HG03442 (cell line): Measurements from ENCODE around the gene PRKN.

ENCODE experiments used
- ATAC-seq: cut with Tn5 transposase; IDR thresholded peaks from one replicate; pipeline ENCODE4 v1.9.1; 2021; ENCODE audit warnings: mild to moderate bottlenecking, moderate library complexity; ENCODE audit not compliant: unreplicated experiment

Gene PRKN

DNA sequence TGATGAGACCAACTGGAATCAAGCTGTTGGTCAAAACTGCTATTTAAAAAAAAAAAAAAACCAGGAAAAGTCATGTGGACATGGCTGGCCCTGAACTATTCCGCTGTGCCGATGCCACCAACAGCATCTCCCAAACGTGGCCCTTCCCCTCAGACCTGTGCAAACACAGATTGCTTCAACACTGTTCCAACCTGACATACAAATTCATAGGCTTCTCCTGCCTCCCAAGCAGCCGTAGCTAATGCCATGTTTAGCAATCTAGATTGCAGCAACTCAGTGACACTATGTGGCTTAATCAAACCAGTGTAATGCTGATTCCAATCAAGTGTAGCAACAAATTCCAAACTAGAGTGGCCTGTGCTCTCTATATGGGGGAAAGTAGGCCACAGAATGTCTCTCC is 16.2 kb downstream of the PRKN start:
- no peak for ATAC-seq

DNA sequence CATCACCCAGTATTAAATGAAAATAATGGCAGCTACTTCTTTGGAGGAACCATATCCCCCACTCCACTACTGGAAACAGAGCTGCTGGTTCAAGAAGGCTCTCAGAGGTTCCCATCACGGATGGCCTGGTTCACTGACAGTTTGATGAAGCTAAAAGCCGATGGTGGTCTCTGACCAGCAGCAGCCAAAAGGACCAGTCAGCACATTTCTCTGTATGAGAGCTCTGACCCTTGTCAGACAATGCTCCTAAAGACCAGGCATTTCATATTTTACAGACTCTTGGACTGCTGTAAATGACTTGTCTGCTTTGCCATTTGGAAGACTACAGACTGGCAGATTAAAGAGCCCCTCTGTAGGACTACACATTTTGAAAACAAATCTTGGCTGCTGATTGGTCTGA is 16.6 kb downstream of the PRKN start:
- ATAC-seq: no peak

DNA sequence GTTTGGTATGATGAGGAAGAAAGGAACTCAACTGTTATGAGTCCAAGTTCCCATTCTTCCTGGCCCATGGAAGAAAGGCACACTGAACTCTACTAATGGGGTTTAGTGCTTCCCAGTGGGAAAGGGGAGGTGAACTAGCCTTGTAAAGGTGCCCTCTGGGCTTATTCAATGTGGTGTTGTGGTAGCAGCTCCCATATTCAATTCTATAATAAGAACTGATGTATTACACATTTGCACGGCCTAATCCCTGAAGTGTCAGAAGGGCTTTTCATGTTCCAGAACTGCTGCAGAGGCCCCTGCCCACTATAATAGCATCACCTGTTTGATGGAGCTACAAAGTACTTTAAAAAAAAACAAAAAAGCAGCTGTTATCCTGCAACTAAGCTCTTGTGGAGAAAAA is 17.1 kb downstream of the PRKN start:
- no peak for ATAC-seq

DNA sequence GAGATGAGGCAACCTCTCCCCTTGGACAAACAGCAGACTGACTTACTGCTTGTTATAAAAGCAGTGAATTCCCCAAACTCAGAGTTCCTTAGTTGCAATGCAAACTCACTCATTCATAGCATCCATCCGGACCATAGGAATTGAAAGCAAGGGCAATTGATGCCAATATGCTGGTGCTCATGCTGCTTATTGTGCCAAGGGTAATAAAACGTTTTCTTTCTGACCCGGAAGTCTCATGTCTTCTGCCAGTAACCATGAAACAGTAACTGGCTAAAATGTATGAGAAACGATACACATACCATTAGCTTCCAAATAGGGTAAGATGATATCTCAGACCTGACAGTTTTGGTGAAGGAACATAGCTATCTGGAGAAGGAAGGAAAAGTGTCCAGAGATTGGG is 18.1 kb downstream of the PRKN start:
- no peak for ATAC-seq

DNA sequence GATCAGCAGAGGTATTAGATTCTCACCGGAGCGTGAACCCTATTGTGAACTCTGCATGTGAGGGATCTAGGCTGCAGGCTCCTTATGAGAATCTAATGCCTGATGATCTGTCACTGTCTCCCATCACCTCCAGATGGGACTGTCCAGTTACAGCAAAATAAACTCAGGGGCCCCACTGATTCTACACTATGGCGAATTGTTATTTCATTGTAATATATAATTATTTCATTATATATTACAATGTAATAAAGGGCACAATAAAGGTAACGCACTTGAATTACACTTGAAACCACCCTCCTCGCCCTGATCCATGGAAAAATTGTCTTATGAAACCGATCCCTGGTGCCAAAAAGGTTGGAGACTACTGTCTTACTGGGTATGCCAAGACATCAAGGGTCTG is 18.6 kb downstream of the PRKN start:
- no peak for ATAC-seq

DNA sequence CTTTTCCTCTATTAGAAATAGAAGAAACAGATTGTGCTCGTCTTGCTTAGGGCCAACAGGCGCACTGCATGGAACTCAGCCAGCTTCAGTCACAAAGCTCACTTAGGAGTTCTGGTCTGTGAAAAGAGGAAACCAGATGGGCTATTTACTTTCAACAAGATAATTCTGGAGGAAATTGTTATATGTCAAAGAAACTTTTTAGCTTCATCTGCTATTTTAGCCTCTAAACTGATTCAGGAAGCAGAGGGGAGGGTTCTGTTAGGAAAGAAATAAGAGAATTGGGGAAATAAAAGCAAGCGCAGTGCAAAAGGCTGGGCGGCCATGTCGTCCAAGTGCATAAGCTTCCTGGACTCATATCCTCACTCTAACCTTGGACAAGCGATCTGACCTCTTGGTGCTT is 21.3 kb downstream of the PRKN start:
- ATAC-seq: no peak

DNA sequence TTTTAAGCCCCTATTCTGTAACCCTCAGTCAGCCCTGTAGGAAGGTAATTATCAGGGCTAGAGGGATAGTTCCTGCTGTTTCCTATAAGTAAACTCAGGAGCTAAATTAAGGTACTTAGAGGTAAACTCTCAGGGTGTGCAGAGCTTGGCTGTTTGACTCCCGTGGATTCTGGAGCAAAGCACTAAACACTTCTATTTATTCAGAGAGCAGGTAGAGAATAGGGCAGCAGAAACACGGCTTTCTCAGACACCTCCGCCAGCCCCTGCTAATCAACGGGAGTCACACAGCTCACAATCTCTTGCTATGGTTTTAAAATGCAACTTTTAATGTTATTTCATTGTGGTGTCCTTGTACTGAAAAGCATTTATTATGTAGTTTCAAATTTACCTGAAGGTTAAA is 21.8 kb downstream of the PRKN start:
- no peak for ATAC-seq

DNA sequence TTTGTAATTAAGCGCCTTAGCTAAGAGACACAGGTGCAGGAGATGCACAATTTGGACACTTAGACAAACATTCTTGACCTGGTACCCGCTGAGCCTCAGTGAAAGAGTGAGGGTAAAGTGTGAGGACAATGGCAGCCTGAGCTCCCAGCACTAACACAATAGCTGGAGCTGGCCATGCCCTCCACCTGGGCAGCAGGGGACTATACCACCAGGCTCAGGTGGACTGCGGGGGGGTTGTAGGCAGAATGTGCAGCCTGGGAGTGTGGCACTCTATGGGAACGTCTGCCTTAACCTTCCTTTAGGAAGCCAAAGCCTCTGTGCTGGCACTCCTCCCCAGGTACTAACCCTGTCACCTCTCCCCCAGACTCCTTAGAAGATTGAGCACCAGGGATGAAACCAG is 23.6 kb downstream of the PRKN start:
- no peak for ATAC-seq

DNA sequence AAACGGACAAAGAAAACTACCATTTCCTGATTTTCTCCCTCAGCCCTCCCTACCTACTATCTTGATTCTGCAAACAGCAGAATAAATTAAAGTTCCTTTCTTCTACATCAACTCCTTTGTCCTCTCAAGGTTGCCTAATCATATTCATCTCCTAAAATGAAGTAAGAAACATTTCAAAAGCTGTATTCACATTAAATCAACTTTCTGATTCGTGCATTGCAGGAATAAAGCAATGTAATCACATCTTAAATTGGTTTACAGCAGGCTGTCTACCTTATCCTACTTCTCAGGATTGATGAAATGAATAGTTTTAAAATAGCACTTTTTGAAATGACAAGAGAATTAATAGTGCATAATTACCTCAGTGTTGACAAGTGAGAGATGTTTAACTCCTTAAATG is 25.1 kb downstream of the PRKN start:
- ATAC-seq: no peak

DNA sequence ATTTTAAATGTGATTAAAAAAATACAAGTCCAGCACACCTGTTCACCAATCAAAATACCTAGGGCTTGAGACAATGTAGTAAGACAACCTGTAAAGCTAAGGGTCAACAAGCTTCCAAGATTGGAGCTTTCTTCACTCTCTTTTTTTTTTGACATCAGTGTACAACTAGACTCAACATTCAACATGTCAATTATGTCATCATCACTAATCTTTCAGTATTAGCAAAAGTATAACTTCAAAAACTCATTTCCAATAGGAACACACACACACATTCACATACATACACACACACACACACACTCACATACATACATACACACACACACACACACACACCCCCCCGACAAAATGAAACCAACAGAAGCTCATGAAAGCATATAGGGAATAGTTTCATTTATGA is 26.0 kb downstream of the PRKN start:
- ATAC-seq: no peak

DNA sequence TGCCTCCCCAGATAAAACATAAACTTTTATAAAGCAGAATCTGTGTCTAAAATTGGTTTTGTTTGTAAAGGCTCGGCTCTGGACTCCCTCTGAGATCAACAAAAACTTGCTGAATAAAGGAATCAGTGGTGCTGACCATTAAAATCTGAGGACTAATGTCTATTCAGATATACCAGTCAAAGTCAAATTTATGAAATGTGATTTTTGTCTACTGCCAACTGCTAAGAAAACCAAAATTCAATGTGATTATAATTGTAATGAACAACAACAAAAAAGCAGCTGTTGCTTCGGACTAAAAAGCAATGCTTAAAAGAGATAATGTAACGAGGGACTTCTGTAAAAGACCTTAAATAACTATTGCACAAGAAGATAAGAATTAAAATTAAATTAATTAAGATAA is 26.6 kb downstream of the PRKN start:
- no peak for ATAC-seq

DNA sequence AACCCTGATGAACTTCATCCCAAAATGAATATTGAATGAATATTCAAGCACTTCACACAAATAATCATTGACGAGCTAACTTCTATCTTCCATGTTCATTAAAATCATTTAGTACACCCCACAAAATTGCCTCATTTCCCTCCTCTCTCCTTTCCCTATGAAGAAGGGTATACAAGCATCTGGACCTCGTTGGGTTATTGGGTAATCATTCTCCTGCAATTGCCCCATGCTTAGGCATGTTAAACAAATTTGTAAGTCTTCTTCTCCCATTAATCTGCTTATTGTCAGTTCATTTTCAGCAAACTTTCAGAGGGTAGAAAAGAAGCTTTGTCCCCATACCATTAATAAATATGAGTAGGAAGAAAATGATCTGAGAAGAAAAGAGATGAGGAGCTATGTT is 27.6 kb downstream of the PRKN start:
- ATAC-seq: no peak

DNA sequence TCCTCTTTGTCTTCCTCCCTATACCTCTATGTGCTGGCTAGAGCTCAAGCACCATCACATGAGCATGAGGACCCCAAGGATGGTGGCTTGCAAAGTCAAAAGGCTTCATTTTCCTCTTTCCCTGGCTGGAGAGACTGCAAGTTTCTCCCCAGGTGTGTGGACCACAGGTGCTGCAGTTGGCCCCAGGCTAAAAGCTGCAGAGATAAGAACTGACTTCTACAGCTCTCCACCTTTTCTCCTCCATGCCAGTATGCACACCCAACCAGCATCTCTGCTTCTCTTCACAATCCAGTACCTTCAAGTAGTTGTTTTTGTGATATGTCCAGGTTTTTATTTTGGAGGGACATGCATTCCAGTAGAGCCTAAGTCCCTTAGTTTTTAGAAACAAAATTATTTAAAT is 29.1 kb downstream of the PRKN start:
- no peak for ATAC-seq

DNA sequence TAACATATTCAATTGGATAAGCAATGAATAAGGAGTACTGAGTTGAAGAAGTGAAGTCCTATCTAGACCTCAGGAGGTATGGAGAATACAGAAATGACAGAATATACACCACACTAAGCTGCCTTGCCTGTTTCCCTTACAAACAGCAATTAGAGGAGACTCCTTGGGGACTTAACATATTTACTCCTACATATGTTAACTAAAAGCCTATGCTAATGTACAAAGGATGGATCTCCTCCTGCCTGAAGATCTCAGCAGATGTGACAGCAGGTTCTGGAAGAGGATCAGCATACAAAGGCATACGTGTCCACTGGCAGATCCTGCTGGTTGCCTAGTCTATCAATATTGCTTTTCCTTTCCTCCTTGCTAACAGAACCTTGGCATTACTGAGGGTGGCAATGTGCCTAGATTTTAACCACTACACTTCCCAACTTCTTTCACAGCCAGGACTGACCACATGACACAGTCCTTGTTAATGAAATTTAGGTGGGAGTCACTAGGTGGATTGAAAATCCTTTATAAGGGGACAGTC is 29.6 kb downstream of the PRKN start:
- no peak for ATAC-seq

DNA sequence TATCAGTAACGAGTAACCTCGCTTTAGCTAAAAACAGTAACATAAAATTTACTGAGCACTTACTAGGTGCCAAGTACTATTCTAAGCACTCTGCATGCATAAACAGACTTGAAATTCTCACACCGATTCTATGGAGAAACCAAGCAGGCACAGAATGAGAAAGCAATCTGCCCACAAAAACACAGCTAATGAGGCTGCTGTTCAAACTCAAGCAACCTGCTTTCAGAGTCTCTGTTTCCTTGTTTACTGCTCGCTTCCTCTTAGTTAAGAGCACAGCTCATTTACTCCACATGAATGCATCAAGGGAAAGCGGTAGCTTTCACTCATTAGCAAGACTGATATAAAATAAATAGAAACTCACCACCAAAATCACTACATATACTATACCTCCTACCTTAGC is 37.4 kb downstream of the PRKN start:
- ATAC-seq: no peak

DNA sequence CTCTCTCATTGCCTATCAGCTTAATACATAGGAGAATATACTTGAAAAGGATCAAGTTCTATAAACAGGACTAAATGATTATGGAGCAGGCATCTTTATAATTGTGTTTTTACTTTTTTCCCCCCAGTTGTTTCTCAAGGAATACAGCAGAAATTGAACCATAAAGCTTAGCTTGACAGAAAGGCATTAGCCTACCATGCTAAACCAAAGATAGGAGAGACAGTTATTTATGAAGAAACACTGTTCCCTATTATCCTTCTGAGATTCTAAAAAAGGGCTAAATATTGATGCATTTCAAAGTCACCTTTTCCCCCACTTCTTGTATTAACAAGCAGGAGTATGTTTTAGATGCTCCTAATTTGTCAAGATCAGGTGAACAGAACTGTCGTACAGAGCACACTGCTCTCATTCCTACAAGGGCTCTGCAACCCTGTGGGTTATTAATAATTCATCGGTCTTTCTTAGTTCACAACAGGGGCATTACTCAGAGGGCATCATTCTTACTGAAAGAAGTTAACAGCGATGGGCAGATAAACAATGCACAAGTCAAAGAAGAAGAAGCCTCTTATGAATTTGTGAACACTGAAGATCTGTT is 38.7 kb downstream of the PRKN start:
- no peak for ATAC-seq

DNA sequence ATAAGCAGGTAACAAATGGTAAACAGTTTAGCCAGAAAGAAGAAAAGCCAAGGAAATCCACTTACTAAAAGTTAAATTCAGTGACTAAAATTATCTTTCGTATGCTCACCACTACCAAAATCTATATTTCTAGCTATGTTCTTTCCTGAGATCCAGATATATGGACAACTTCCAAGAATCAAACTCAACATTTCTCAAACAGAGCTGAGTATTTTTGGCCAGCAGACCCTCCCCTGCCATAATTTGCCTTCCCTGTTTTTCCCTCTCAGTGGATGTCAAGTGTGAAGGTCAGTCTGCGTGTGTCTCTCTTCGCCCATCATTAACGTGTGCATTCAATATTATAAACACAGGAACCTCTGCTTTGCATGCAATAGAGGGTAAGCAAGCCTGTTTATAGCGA is 42.0 kb downstream of the PRKN start:
- ATAC-seq: no peak

DNA sequence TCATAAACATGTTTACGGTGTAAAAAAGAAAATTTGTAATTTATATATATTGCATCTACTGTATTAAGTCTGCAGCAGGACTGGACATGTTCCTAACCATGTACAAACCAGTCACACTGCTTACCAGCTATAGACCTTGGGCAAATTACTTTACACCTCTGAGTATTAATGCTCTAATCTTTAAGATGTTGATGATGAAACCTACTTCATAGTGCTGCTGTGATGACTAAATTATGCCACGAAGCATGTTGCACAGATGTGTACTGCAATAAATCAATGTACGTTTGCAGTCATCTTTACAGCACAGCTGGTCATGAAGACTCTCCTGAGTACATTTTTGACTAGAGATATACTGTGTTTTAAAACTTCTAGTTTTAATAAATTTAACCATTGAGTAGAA is 42.6 kb downstream of the PRKN start:
- no peak for ATAC-seq

DNA sequence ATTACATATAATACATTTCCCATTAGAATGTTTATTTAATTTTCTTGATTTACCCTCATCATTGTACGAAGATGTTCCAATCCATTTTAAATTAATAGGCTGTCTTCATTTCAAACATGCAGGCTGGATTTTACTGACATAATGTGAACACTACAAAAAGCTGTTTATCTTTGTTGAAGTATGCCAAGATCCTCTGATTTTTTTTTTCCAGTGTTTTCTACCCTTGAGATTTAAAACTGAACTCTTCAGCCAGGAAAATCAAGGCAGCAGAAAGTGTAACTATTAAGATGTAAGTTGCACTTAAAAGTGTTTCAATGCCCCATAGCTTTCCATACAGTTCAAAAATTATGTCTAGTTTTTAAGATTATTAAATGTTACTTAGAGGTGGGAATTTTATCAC is 43.5 kb downstream of the PRKN start:
- ATAC-seq: no peak

DNA sequence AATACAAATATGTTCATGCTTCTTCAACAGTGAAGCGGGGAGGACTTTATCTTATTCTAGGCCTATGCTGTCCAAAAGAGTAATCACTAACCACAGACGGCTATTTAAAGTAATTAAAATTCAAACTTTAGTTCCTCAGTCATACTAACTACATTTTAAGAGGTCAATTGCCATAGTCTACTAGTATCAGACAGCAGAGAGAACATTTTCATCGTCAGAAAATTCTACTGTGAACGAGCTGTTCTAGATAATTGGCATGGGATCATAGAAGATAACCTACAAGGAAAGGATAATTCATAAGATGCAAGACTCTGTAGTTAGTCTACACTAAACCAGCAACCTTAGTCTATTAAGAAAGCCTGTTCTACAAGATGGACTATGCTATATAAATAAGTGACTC is 44.4 kb downstream of the PRKN start:
- no peak for ATAC-seq

DNA sequence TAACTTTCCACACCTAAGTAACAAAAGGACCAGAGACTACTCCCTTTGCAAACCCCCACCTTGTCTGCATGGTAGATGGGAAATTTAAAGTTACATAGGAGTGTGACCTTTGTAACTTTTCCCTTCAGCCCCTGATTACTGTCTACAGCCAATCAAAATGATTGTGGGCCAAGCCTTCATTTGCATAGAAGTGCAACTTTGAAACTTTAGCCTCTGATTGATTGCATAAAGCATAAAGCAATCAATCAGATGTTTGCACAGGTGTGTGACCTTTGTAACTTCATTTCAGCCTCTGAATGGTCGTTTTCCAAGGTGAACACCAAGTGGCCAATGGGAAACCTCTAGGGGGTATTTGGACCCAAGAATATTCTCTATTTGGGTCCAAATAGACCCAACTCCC is 46.1 kb downstream of the PRKN start:
- no peak for ATAC-seq

DNA sequence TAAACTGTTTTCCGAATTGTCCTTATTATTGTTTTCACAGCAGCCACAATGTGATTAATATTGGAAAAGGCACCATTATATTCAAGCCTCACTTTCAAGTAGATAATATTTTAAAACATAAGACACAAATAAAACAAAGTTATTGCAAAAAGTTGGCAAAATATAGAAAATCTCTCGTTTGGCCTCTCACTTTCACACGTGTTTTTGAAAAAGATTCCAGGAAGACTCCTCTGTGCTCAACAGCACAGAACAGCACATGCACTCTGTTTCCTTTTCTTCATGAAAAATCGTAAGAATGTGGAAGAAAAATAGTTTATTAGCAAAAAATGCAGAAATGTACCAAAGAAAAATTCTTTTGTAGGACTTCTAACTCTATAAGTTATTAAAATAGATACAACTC is 46.7 kb downstream of the PRKN start:
- ATAC-seq: no peak

DNA sequence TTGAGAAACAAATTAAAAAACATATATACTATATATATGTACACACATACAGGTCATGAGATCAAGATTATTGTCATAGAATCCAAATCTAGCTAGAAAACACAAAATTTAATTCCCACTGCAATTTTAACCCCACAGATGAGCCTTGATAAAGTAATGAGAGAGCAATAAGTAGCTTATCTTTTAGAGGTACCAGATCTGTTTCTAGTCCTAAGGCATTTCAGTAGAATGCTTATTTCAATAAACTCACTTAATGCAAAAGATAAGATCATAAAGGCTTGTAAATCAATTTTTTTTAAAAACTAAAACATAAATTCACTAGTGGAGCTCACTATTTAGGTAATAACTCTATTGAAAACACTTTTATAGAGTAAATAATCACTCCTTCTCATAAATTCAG is 47.2 kb downstream of the PRKN start:
- no peak for ATAC-seq

DNA sequence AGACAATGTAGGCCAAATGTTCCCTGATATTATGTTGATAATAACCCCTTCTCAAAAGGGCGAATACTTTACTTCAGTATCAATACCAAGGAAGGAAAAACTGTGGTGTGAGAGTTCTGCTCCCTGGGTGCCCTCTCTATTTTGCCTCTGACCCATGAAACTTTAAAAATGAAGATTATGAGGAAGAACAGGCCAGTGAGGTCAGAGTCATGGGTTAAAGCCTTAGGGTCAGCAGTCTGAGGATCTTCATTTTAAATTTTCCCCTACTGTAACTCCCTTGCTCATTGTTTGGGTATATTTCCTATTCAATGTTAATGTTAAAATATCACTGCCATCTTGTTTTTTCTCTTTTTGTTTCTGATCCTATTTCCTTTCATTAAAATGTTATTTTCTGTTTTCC is 47.9 kb downstream of the PRKN start:
- no peak for ATAC-seq
